Esophagus squamous epithelium (tissue), 5 donors: ENCODE results near the gene IFIH1. TPM values are rescaled to one million over a fixed set of nuclear protein-coding genes. Genes with fewer than 3 reads are reported as not detected.

Experiments
- DNase-seq: peaks from one replicate; lab custom pipeline; 2025; lab: John Stamatoyannopoulos, UW
- H3K27ac ChIP-seq, 4 donors: fragments of 200-600 bp; sonication (generic); one replicate each; pipeline ENCODE4 v1.5.1; 2016 to 2019; ENCODE audit warnings: mild to moderate bottlenecking in 1 of 4
- H3K27me3 ChIP-seq, 4 donors: fragments of 200-600 bp; sonication (generic); 1 replicate in 3 of 4; 2 replicates in 1 of 4; pipeline versions ENCODE4 v1.5.1 to v1.6.0; 2017 to 2021; ENCODE audit warnings: antibody characterized with exemption in 1 of 4
- H3K36me3 ChIP-seq, 3 donors: fragments of 200-600 bp; sonication (generic); one replicate each; pipeline ENCODE4 v1.5.1; 2016 to 2019
- H3K4me1 ChIP-seq, 3 donors: fragments of 200-600 bp; sonication (generic); one replicate each; pipeline ENCODE4 v1.5.1; 2017 to 2019
- H3K4me3 ChIP-seq, 4 donors: fragments of 200-600 bp; sonication (generic); 1 replicate in 3 of 4; 2 replicates in 1 of 4; pipeline ENCODE4 v1.5.1; 2016 to 2019; ENCODE audit warnings: mild to moderate bottlenecking in 2 of 4, moderate library complexity in 1 of 4
- H3K9me3 ChIP-seq, 3 donors: fragments of 200-600 bp; sonication (generic); one replicate each; pipeline ENCODE4 v1.5.1; 2016 to 2019
- POLR2A ChIP-seq, 4 donors: fragments of 450-650 bp; IDR thresholded peaks; one replicate each; pipeline ENCODE4 v1.6.1; 2017; ENCODE audit warnings: antibody characterized with exemption in 4 of 4, mild to moderate bottlenecking in 4 of 4, moderate library complexity in 3 of 4
- WGBS, 2 donors: methylation state at CpG; one replicate each; pipeline ENCODE4 v1.1.5; 2018; 5-methylcytosine and 5-hydroxymethylcytosine counted together
- intact Hi-C: fragments of 100-400 bp; cut with DNase I; formaldehyde crosslinking; loops from one replicate; pipeline ENCODE4 v1.15.0; 2022
- total RNA-seq, 4 donors: library from RNA; depleted of rRNA; stranded (reverse); fragments of >200 nt; gene quantifications; one replicate each; pipeline ENCODE4 v1.1.0, GENCODE V29; 2016
- TF ChIP-seq, protein P1 (sequence below), 6 experiments: fragments of 450-650 bp in 4 of 6; fragments of 200-600 bp in 2 of 6; sonication (generic) in 2 of 6; IDR thresholded peaks; one replicate each; pipeline ENCODE4 v1.5.1; 2016 to 2019; ENCODE audit warnings: antibody characterized with exemption in 6 of 6, mild to moderate bottlenecking in 4 of 6, moderate library complexity in 4 of 6
- donor health status: DM: yes; HTN: yes; CAD: no.

IFIH1 gene
- total RNA-seq, 4 donors from 2014 or later: 8.2 to 17.4 (median 10.8) TPM

DNA sequence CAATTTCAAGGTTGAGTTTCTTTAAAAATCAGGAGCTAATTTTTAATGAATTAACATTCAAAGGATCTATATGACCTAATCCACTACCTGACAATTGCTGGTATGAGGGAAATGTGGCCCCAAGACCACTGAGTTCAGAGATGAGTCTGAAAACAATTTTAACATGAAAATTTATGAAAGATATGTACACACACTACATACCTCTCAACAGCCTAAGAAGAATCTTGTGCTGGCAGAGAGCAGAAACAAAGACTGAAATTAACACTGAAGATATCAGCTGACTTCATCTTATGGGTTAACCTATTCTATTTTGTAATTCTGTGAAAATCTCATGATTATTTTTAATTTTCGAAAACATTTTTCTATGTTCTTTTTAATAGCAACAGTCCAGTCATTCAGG lies 76.9 kb downstream of the IFIH1 start:
- peak overlapping the region in 1 of 4 donors; percentile 26 for H3K4me3 ChIP-seq
- intact Hi-C loops: no loop called here
- no peaks in the 10 kb centered on the region for H3K36me3 ChIP-seq
- TF ChIP-seq, protein P1, sequence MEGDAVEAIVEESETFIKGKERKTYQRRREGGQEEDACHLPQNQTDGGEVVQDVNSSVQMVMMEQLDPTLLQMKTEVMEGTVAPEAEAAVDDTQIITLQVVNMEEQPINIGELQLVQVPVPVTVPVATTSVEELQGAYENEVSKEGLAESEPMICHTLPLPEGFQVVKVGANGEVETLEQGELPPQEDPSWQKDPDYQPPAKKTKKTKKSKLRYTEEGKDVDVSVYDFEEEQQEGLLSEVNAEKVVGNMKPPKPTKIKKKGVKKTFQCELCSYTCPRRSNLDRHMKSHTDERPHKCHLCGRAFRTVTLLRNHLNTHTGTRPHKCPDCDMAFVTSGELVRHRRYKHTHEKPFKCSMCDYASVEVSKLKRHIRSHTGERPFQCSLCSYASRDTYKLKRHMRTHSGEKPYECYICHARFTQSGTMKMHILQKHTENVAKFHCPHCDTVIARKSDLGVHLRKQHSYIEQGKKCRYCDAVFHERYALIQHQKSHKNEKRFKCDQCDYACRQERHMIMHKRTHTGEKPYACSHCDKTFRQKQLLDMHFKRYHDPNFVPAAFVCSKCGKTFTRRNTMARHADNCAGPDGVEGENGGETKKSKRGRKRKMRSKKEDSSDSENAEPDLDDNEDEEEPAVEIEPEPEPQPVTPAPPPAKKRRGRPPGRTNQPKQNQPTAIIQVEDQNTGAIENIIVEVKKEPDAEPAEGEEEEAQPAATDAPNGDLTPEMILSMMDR (IDR thresholded peaks at IDR 0.05): no peak
- no peak for TF ChIP-seq POLR2A (IDR thresholded peaks at IDR 0.05)
- no peak overlapping the region for H3K27ac ChIP-seq
- peaks cover 3 to 20% (median 10%) of the 10 kb centered on the region in 3 donors for H3K4me1 ChIP-seq
- DNase-seq: no peak
- H3K9me3 ChIP-seq: no peaks in the 10 kb centered on the region
- no peaks in the 10 kb centered on the region for H3K27me3 ChIP-seq
- 79 to 86% methylated on average over 1 of the region's 1 CpG for WGBS, 2 donors

DNA sequence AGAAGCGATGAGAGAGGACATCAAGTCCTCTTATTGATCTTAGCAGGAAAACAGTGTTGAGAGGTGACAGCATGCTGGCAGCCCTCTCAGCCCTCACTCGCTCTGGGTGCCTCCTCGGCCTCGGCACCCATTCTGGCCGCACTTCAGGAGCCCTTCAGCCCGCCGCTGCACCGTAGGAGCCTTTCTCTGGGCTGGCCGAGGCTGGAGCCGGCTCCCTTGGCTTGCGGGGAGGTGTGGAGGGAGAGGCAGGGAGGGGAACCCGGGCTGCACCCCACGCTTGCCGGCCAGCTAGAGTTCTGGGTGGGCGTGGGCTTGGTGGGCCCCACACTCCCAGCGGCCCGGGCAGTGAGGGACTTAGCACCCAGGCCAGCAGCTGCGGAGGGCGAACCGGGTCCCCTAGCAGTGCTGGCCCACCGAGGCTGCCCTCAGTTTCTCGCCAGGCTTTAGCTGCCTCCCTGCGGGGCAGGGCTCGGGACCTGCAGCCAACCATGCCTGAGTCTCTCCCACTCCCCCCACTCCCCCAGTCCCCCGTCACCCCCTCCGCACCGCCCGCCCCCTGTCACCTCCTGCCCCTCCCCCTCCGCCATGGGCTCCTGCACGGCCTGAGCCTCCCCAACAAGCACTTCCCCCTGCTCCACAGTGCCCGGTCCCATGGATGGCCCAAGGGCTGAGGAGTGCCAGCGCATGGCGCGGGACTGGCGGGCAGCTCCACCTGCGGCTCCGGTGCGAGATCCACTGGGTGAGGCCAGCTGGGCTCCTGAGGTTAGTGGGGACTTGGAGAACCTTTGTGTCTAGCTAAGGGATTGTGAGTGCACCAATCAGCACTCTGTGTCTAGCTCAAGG lies 83.6 kb downstream of the IFIH1 start:
- Histone ChIP-seq H3K27me3 (no peaks in the 10 kb centered on the region), H3K4me3 (no peak overlapping the region), H3K4me1 (peaks cover 0 to 7% (median 0%) of the 10 kb centered on the region in 3 donors), H3K27ac (no peak overlapping the region), H3K9me3 (peaks cover 0 to 3% (median 0%) of the 10 kb centered on the region in 3 donors), H3K36me3 (no peaks in the 10 kb centered on the region)
- DNase-seq: no peak
- 95 to 98% methylated on average over 4 to 9 of the region's 38 CpGs for WGBS, 2 donors
- TF ChIP-seq, protein P1 (IDR thresholded peaks at IDR 0.05): no peak
- TF ChIP-seq POLR2A (IDR thresholded peaks at IDR 0.05): no peak
- intact Hi-C loops: no loop called here

DNA sequence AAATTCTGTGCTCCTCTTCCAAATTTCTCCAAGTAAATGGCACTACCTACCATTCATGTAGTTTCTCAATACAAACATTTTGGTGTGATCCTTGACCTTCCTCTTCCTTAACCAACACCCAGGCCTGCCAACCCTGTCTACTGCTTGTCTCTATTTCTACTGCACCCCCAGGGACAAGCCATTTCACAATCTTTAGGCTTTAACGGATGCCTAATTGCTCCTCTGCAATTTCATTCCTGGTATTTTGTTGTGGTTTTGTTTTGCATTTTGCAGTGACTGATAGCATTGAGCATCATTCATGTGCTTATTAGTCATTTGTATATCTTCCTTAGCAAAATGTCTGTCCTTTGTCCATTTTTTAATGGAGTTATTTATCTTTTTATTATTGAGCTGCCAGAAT lies 85.3 kb downstream of the IFIH1 start:
- Histone ChIP-seq H3K9me3 (peaks cover 0 to 3% (median 0%) of the 10 kb centered on the region in 3 donors), H3K27ac (peak overlapping the region in 1 of 4 donors; percentile 57), H3K36me3 (no peaks in the 10 kb centered on the region), H3K4me1 (peaks cover 0 to 7% (median 0%) of the 10 kb centered on the region in 3 donors), H3K4me3 (no peak overlapping the region), H3K27me3 (no peaks in the 10 kb centered on the region)
- intact Hi-C loops: no loop called here
- WGBS, 2 donors: 31 to 44% methylated on average over 1 of the region's 1 CpG
- DNase-seq: no peak
- TF ChIP-seq, protein P1 (IDR thresholded peaks at IDR 0.05): no peak
- no peak for TF ChIP-seq POLR2A (IDR thresholded peaks at IDR 0.05)

DNA sequence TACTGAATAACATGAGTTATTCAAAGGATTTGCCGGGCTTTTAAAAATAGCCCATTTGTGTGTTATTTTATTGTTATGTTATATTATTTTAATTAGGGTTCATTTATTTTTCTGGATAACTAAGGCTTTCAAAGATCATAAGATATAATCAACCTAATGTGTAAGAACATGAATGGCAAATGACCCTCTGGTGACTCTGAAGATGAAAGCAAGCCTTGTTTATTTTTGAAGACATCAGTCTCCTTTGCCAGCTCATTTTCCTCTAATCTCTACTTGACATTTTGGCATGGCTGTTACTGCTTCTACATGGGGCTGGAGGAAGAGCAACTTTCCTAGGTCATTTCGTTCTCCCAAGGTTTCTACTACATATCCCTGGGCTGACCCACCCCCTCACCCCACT lies 85.8 kb downstream of the IFIH1 start:
- no peak overlapping the region for H3K4me3 ChIP-seq
- 23 to 48% methylated on average over 2 of the region's 2 CpGs for WGBS, 2 donors

More for the DNA sequence above, 85.8 kb downstream of the IFIH1 start:
- Histone ChIP-seq H3K27me3 (no peaks in the 10 kb centered on the region), H3K9me3 (peaks cover 0 to 3% (median 0%) of the 10 kb centered on the region in 3 donors), H3K4me1 (peaks cover 0 to 7% (median 0%) of the 10 kb centered on the region in 3 donors), H3K27ac (peak overlapping the region in 1 of 4 donors; percentile 57), H3K36me3 (no peaks in the 10 kb centered on the region)
- no peak for DNase-seq
- intact Hi-C loops: no loop called here
- TF ChIP-seq, protein P1 (IDR thresholded peaks at IDR 0.05): no peak
- no peak for TF ChIP-seq POLR2A (IDR thresholded peaks at IDR 0.05)
